ENCODE measurements around the gene DGUOK.

GRCh38 chr2:73947412-73948018 lies 20.8 kb downstream of the DGUOK start:
- no peak for TF ChIP-seq CTCF (IDR thresholded peaks at IDR 0.05)
- TF ChIP-seq POLR2AphosphoS5 (IDR thresholded peaks at IDR 0.05; ENCODE audit: low read depth, low read length) = no peak
- no peak for TF ChIP-seq TCF7L2 (IDR thresholded peaks at IDR 0.05; ENCODE audit: low read depth, low read length)
- no peak for TF ChIP-seq REST (IDR thresholded peaks at IDR 0.05; ENCODE audit: insufficient read depth in 1 of 2, low read depth in 2 of 2, low read length in 1 of 2)
- no peak for TF ChIP-seq SIN3A (IDR thresholded peaks at IDR 0.05; ENCODE audit: borderline replicate concordance, insufficient read depth, low read depth, low read length)
